Breast epithelium (tissue), 3 donors: ENCODE data around the gene HSPB8.

Source experiments
- POLR2AphosphoS5 ChIP-seq, 3 donors: sonication (generic); formaldehyde crosslinking; IDR thresholded peaks; one replicate each; pipeline ENCODE4 v1.6.1; 2017; ENCODE audit warnings: antibody characterized with exemption in 3 of 3
- TF ChIP-seq, protein P1 (sequence below), 3 donors: fragments of 450-650 bp; IDR thresholded peaks; one replicate each; pipeline ENCODE4 v1.5.1; 2016 to 2017; ENCODE audit warnings: antibody characterized with exemption in 3 of 3, mild to moderate bottlenecking in 3 of 3, moderate library complexity in 3 of 3

DNA sequence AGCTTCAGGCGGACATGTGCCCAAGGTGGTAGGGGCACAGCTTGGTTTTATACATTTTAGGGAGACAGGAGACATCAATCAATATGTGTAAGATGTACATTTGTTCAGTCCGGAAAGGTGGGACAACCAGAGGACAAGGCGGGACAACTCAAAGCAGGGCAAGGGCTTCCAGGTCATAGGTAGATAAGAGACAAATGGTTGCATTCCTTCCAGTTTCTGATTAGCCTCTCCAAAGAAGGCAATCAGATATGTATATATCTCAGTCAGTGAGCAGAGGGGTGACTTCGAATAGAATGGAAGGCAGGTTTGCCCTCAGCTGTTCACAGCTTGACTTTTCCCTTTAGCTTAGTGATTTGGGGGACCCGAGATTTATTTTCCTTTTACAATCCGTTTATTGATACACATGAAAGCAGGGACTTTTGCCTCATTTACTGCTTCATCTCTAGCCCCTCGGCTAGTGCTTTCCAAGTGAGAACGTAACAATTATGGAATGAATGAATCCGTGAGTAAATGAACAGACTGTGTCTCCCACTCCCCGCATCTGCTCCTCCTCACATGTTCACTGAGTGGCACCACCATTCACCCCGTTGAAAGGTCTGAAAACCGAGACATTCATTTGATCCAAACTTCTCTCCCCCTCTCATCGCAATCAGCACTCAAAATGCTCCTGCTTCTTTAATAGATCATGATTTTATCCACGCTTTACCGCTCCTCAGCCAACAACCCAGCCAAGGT is 6.9 kb upstream of the HSPB8 start:
- TF ChIP-seq, protein P1, sequence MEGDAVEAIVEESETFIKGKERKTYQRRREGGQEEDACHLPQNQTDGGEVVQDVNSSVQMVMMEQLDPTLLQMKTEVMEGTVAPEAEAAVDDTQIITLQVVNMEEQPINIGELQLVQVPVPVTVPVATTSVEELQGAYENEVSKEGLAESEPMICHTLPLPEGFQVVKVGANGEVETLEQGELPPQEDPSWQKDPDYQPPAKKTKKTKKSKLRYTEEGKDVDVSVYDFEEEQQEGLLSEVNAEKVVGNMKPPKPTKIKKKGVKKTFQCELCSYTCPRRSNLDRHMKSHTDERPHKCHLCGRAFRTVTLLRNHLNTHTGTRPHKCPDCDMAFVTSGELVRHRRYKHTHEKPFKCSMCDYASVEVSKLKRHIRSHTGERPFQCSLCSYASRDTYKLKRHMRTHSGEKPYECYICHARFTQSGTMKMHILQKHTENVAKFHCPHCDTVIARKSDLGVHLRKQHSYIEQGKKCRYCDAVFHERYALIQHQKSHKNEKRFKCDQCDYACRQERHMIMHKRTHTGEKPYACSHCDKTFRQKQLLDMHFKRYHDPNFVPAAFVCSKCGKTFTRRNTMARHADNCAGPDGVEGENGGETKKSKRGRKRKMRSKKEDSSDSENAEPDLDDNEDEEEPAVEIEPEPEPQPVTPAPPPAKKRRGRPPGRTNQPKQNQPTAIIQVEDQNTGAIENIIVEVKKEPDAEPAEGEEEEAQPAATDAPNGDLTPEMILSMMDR (IDR thresholded peaks at IDR 0.05) = no peak
- TF ChIP-seq POLR2AphosphoS5 (IDR thresholded peaks at IDR 0.05) = no peak
